K562 treated with DMSO at 1 percent for 4 hours (cell line): ENCODE results near the gene CDK10. TPM values are rescaled to one million over a fixed set of nuclear protein-coding genes. Genes with fewer than 3 reads are reported as not detected.

Experiments used
- total RNA-seq: library from RNA; unstranded; fragments of 300-600 nt; gene quantifications from 2 replicates; pipeline ENCODE4 v1.2.3, GENCODE V29; 2022; ENCODE audit not compliant: insufficient read depth

The CDK10 gene, protein sequence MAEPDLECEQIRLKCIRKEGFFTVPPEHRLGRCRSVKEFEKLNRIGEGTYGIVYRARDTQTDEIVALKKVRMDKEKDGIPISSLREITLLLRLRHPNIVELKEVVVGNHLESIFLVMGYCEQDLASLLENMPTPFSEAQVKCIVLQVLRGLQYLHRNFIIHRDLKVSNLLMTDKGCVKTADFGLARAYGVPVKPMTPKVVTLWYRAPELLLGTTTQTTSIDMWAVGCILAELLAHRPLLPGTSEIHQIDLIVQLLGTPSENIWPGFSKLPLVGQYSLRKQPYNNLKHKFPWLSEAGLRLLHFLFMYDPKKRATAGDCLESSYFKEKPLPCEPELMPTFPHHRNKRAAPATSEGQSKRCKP
- total RNA-seq: 20.9 and 29.9 TPM in 2 replicates

DNA sequence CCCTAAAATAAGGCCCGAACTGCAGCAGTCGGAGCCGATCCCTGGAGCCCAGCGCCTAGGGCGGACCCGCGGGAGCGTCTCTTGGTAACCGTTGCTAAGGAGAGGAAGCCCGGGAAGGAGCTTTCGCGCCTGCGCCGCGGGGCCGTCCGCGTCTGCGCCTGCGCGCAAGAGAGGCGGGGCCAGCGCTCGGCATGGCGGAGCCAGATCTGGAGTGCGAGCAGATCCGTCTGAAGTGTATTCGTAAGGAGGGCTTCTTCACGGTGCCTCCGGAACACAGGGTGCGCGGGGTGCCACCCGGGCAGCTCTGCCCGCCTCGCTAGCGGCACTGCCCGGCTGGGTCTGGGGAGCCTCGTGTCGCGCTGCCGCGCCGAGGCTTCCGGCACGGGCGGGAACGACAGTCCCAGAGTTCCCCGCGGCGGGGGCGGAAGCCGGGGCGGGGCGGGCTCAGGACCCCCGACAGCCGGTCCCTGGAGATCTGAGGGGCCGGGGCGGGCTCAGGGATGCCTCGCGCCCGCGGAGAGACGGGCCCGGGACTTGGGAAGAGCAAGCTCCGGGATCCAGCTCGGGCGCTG lies at the start of gene CDK10:
TSS of gene CDK10 (plus strand) at position 170 of the 572 bp plus-strand sequence. CDS start at position 192, 22 bp downstream.

DNA sequence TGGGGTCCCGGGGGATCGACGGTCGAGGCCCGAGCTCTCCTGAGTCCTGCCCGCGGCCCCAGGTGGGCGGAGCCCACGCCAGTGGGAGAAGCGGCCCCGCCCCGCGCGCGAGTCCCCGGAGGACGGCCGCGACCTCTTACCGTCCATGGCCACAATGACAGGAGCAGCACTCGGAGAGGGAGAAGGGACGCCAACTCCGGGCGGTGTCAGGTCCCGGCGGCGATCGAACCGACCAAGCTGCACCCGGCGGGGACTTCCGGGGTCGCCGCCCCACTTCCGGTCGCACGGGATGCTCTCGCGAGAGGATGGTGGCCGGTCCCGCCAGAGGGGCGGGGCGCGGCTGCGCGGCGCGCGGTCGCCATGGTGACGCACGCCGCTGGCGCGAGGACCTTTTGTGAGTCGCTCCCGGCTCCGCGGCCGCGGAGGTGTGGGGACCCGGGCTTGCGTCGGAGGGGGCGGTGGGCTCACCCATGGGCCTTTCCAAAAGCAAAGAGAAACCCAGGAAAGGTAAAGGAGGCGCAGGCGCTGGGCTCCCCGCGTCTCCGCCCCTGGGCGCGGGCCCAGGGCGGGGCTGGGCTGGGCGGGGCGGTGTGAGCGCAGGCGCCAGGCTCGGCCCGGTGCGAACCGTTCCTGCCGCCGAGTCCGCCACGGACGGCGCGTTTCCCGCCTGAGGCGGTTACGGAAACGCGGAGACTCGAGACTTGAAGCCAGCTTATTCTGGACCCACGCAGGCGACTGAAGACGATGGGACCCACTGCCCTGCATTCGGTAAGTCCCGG lies 28.9 kb upstream of the CDK10 start, which contains the start of the genes CHMP1A and SPATA33:
TSS of gene CHMP1A (minus strand) at position 267 of the 779 bp plus-strand sequence. CDS start at position 147, 120 bp downstream.
TSS of gene SPATA33 (plus strand) at position 395 of the 779 bp plus-strand sequence. CDS start at position 471, 76 bp downstream.

DNA sequence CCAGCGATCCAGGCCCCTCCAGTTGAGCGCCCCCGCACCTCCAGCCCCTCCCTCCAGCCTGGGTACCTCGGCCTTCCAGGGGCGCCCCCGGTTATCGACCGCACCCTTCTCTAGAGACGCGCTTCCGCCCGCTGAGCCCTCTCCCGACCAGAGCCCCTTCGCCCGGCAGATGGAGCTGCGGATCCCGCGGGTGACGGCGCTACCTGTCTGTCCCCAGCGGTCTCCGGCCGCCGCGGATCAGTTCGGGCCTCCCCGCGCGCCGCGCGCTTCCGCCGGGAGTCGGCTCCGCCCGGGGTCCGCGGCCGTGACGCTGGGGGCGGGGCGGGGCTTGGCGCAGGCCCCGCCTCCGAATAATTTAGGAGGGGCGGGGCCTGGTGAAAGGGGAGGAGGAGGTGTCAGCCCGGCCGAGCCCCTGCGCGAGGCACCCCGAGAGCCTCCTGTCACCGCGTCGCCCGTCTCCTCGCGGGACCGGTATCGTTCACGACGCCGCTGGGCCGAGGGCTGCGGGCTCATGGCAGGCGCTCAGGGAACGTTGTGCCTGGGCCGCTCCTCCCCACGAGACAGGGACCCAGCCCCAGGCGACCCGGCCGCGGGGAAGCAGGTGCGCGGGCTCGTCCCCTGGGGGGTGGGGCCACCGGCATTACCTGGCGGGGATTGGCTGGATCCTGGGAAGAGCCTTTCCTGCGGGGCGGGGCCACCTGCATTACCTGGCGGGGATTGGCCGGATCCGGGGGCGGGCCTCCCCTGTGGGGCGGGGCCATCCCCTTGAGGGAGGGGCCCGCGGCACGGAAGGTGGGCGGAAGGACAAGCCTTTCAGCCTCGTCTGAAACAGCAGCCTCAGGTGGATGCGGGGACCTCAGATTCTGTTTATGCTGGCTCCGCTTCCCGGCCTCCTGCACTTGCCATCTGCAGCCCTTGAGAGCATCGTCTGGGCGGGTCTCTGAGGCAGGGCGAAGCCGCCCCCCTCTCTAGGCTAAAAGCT lies 15.2 kb downstream of the CDK10 start, which contains the start of gene SPATA2L:
TSS of gene SPATA2L (minus strand) at position 281 of the 982 bp plus-strand sequence. CDS start 473 bp downstream, outside the sequence.

DNA sequence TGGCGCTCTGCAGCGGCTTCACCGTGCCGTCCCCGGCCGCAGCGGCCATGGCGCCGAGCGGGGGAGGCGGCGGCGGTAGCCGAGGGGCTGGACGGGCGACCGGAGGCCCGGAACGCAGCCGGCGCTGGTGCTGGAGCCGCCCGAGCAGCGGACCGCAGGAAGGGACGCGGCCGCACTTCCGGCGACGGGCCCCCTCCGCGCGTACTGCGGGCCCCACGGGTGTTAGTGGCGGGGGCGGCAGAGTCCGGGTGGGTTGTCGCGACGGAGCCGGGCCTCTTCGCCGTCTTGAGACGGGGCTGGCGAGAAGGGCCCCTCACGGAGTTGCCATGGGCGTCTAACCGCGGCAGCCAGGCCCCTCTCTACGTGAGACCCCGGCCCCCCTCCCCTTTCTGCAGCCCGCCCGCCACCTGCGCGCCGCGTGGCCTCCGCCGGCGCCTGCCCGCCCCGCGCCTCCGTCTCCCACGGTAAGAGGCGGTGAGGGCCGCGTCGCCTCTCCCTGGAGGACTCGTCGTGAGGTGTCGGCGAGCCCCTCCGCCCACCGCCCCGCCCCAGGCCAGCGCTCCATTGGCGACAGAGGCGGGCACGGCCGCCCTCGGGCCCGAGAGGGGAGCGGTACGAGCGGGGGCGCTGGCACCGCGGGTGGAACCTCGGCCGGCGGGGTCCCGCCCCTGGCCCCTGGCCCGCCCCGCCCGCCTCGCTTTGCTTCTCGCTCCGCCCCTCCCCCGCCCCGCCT lies 34.5 kb downstream of the CDK10 start, which contains the start of the genes VPS9D1 and ZNF276:
TSS of gene VPS9D1 (minus strand) at position 86 of the 733 bp plus-strand sequence. CDS start at position 49, 37 bp downstream.
TSS of gene ZNF276 (plus strand) at position 725 of the 733 bp plus-strand sequence. CDS start 104 bp downstream, outside the sequence.

Other genes with a start within 250 kb of the CDK10 start
- gene ANKRD11, start 196.1 kb upstream of the CDK10 start, total RNA-seq: 123 and 133 TPM in 2 replicates
- gene SPG7, start 178.3 kb upstream of the CDK10 start, total RNA-seq: 40.2 and 40.6 TPM in 2 replicates
- 12,260 and 12,488 TPM in 2 replicates for gene RPL13, start 126.0 kb upstream of the CDK10 start, total RNA-seq
- gene CPNE7, start 110.9 kb upstream of the CDK10 start, total RNA-seq: 4.5 and 11.7 TPM in 2 replicates
- not detected in 2 replicates for gene DPEP1, start 73.0 kb upstream of the CDK10 start, total RNA-seq
- gene CHMP1A, start 29.0 kb upstream of the CDK10 start, total RNA-seq: 64.1 and 66.4 TPM in 2 replicates
- 6.8 and 10.6 TPM in 2 replicates for gene SPATA33, start 28.9 kb upstream of the CDK10 start, total RNA-seq
- gene SPATA2L, start 15.0 kb downstream of the CDK10 start, total RNA-seq: 7.7 and 8.0 TPM in 2 replicates
- gene VPS9D1, start 34.2 kb downstream of the CDK10 start, total RNA-seq: 11.8 and 13.3 TPM in 2 replicates
- 12.6 and 17.9 TPM in 2 replicates for gene ZNF276, start 34.8 kb downstream of the CDK10 start, total RNA-seq
- gene FANCA, start 130.0 kb downstream of the CDK10 start, total RNA-seq: 19.7 and 30.2 TPM in 2 replicates
- gene SPIRE2, start 141.8 kb downstream of the CDK10 start, total RNA-seq: 5.1 and 8.7 TPM in 2 replicates
- 74.7 and 82.2 TPM in 2 replicates for gene TCF25, start 186.9 kb downstream of the CDK10 start, total RNA-seq
- 2.3 and 6.4 TPM in 2 replicates for gene MC1R, start 232.2 kb downstream of the CDK10 start, total RNA-seq
- gene TUBB3, start 236.7 kb downstream of the CDK10 start, total RNA-seq: 14.6 and 21.3 TPM in 2 replicates